Trophoblast cell (in vitro differentiated cells and primary cell): Measurements from ENCODE around the gene CAPN2.

ENCODE experiments used
- DNase-seq, 2 donors: peaks; one replicate each; pipeline ENCODE4 v3.0.0-alpha.2; 2016
- H2AFZ ChIP-seq: 2 replicates; pipeline ENCODE4 v1.6.1; 2013; ENCODE audit warnings: low read length, moderate library complexity, mild to moderate bottlenecking; ENCODE audit not compliant: insufficient read depth, poor library complexity
- H2AK5ac ChIP-seq: 2 replicates; pipeline ENCODE4 v1.6.1; 2013; ENCODE audit warnings: mild to moderate bottlenecking, low read length
- H2BK120ac ChIP-seq: 2 replicates; pipeline ENCODE4 v1.6.1; 2013; ENCODE audit warnings: low read length, mild to moderate bottlenecking, moderate library complexity; ENCODE audit not compliant: insufficient read depth, poor library complexity
- H2BK12ac ChIP-seq: 2 replicates; pipeline ENCODE4 v1.6.1; 2013; ENCODE audit warnings: mild to moderate bottlenecking, low read length, moderate library complexity
- H2BK5ac ChIP-seq: 2 replicates; pipeline ENCODE4 v1.6.1; 2013; ENCODE audit warnings: low read length, low read depth, moderate library complexity, mild to moderate bottlenecking; ENCODE audit not compliant: poor library complexity
- H3K14ac ChIP-seq: 2 replicates; pipeline ENCODE4 v1.6.1; 2013; ENCODE audit warnings: mild to moderate bottlenecking, low read length
- H3K18ac ChIP-seq: 2 replicates; pipeline ENCODE4 v1.6.1; 2013; ENCODE audit warnings: mild to moderate bottlenecking, low read length
- H3K23ac ChIP-seq: 2 replicates; pipeline ENCODE4 v1.6.1; 2013; ENCODE audit warnings: low read length
- H3K27ac ChIP-seq: 2 replicates; pipeline ENCODE4 v1.5.1; 2013; ENCODE audit warnings: low read depth, mild to moderate bottlenecking, inconsistent platforms, low read length, moderate library complexity
- H3K27me3 ChIP-seq: 2 replicates; pipeline ENCODE4 v1.6.1; 2013; ENCODE audit warnings: inconsistent platforms, mild to moderate bottlenecking, low read length, moderate library complexity; ENCODE audit not compliant: insufficient read depth
- H3K36me3 ChIP-seq, 2 experiments: 1 replicate in 1 of 2; 2 replicates in 1 of 2; pipeline ENCODE4 v1.6.1; 2013; ENCODE audit warnings: low read length in 2 of 2, mild to moderate bottlenecking in 2 of 2, moderate library complexity in 1 of 2; ENCODE audit not compliant: insufficient read depth in 2 of 2, control insufficient read depth in 1 of 2
- H3K4ac ChIP-seq: 2 replicates; pipeline ENCODE4 v1.6.1; 2013; ENCODE audit warnings: low read depth, mild to moderate bottlenecking, low read length, moderate library complexity
- H3K4me1 ChIP-seq, 2 experiments: 1 replicate in 1 of 2; 2 replicates in 1 of 2; pipeline ENCODE4 v1.6.1; 2013; ENCODE audit warnings: low read length in 2 of 2, mild to moderate bottlenecking in 2 of 2, moderate library complexity in 1 of 2; ENCODE audit not compliant: insufficient read depth in 2 of 2, control insufficient read depth in 1 of 2
- H3K4me2 ChIP-seq: 2 replicates; pipeline ENCODE4 v1.6.1; 2013; ENCODE audit warnings: inconsistent platforms, mild to moderate bottlenecking, low read length, moderate library complexity
- H3K4me3 ChIP-seq: 2 replicates; pipeline ENCODE4 v1.5.1; 2013; ENCODE audit warnings: mild to moderate bottlenecking, low read depth, low read length, inconsistent platforms
- H3K79me1 ChIP-seq: one replicate; pipeline ENCODE4 v1.6.1; 2013; ENCODE audit warnings: low read length
- H3K79me2 ChIP-seq: 2 replicates; pipeline ENCODE4 v1.6.1; 2013; ENCODE audit warnings: low read length, mild to moderate bottlenecking; ENCODE audit not compliant: control insufficient read depth, insufficient read depth, poor library complexity
- H3K9ac ChIP-seq: 2 replicates; pipeline ENCODE4 v1.6.1; 2013; ENCODE audit warnings: mild to moderate bottlenecking, low read length
- H3K9me3 ChIP-seq: 2 replicates; pipeline ENCODE4 v1.6.1; 2013; ENCODE audit warnings: low read depth, mild to moderate bottlenecking, control low read depth, inconsistent platforms, low read length; ENCODE audit not compliant: insufficient read depth
- H4K12ac ChIP-seq: 2 replicates; pipeline ENCODE4 v1.6.1; 2013; ENCODE audit warnings: low read depth, mild to moderate bottlenecking, low read length, moderate library complexity
- H4K8ac ChIP-seq: 2 replicates; pipeline ENCODE4 v1.6.1; 2013; ENCODE audit warnings: low read depth, mild to moderate bottlenecking, low read length, moderate library complexity
- H4K91ac ChIP-seq: one replicate; pipeline ENCODE4 v1.6.1; 2013; ENCODE audit warnings: low read depth, mild to moderate bottlenecking, low read length, moderate library complexity
- WGBS: extraction: QIAGEN DNeasy Blood & Tissue Kit; methylation state at CpG from one replicate; pipeline ENCODE4 v1.1.7; 2013; ENCODE audit warnings: missing lambda C conversion rate; ENCODE audit not compliant: insufficient read length, insufficient coverage; ENCODE audit errors: extremely low coverage; 5-methylcytosine and 5-hydroxymethylcytosine counted together

Gene CAPN2

GRCh38 chr1:223748773-223749733 lies 36.7 kb downstream of the CAPN2 start:
- peak; percentile 70 to 83 for DNase-seq
- H2AK5ac ChIP-seq: peak overlapping the region; percentile 17
- H3K23ac ChIP-seq: no peak overlapping the region
- H2AFZ ChIP-seq: peak overlapping the region; percentile 20
- peak overlapping the region; percentile 2 for H4K12ac ChIP-seq
- H3K36me3 ChIP-seq: peaks cover 72 to 83% of the 10 kb centered on the region in 2 experiments
- peak overlapping the region; percentile 81 for H3K14ac ChIP-seq
- H3K9ac ChIP-seq: no peak overlapping the region
- peak overlapping the region; percentile 51 for H3K4me2 ChIP-seq
- H2BK12ac ChIP-seq: peak overlapping the region; percentile 44
- no peak overlapping the region for H3K4me3 ChIP-seq
- WGBS: no CpG with 5 or more reads among the region's 61 CpGs
- peak overlapping the region; percentile 69 for H4K91ac ChIP-seq
- H3K79me1 ChIP-seq: peaks cover 7% of the 10 kb centered on the region
- peak overlapping the region; percentile 28 for H2BK5ac ChIP-seq
- peak overlapping the region; percentile 36 for H3K18ac ChIP-seq
- peak overlapping the region; percentile 50 for H3K27ac ChIP-seq
- H3K27me3 ChIP-seq: no peaks in the 10 kb centered on the region
- no peaks in the 10 kb centered on the region for H3K9me3 ChIP-seq
- peak overlapping the region; percentile 48 for H2BK120ac ChIP-seq
- no peak overlapping the region for H3K4ac ChIP-seq
- no peaks in the 10 kb centered on the region for H3K79me2 ChIP-seq
- H3K4me1 ChIP-seq: peaks cover 8 to 15% of the 10 kb centered on the region in 2 experiments
- H4K8ac ChIP-seq: peak overlapping the region; percentile 48

- H4K12ac ChIP-seq: no peak overlapping the region
- H3K4me3 ChIP-seq: no peak overlapping the region
- no peak overlapping the region for H3K4ac ChIP-seq
- no peak overlapping the region for H4K91ac ChIP-seq
- H3K4me1 ChIP-seq: peaks cover 8 to 15% of the 10 kb centered on the region in 2 experiments
- no peak overlapping the region for H3K9ac ChIP-seq
- DNase-seq: no peak
- no peak overlapping the region for H3K27ac ChIP-seq
- H3K23ac ChIP-seq: no peak overlapping the region
- no peak overlapping the region for H2BK12ac ChIP-seq
- H3K79me1 ChIP-seq: peaks cover 7% of the 10 kb centered on the region
- H2BK5ac ChIP-seq: no peak overlapping the region
- H3K14ac ChIP-seq: no peak overlapping the region
- peaks cover 73 to 85% of the 10 kb centered on the region in 2 experiments for H3K36me3 ChIP-seq
- no peak overlapping the region for H2AFZ ChIP-seq
- H3K9me3 ChIP-seq: no peaks in the 10 kb centered on the region
- H3K27me3 ChIP-seq: no peaks in the 10 kb centered on the region
- no peak overlapping the region for H2BK120ac ChIP-seq
- no peak overlapping the region for H4K8ac ChIP-seq
- H3K18ac ChIP-seq: no peak overlapping the region
- no peak overlapping the region for H3K4me2 ChIP-seq
- WGBS: no CpG with 5 or more reads among the region's 13 CpGs
- H3K79me2 ChIP-seq: no peaks in the 10 kb centered on the region
- no peak overlapping the region for H2AK5ac ChIP-seq
Measured at GRCh38 chr1:223750730-223751570, 38.6 kb downstream of the CAPN2 start.

GRCh38 chr1:223751696-223752095 lies 39.4 kb downstream of the CAPN2 start:
- DNase-seq: no peak
- Histone ChIP-seq H3K9me3 (no peaks in the 10 kb centered on the region), H4K12ac (no peak overlapping the region), H3K36me3 (peaks cover 75 to 89% of the 10 kb centered on the region in 2 experiments), H3K14ac (no peak overlapping the region), H3K23ac (no peak overlapping the region), H3K4ac (no peak overlapping the region), H3K9ac (no peak overlapping the region), H2AK5ac (no peak overlapping the region), H3K27ac (no peak overlapping the region), H2BK120ac (no peak overlapping the region), H3K4me1 (peaks cover 8 to 15% of the 10 kb centered on the region in 2 experiments), H3K79me1 (peaks cover 7% of the 10 kb centered on the region), H4K8ac (no peak overlapping the region), H2BK5ac (no peak overlapping the region), H3K27me3 (no peaks in the 10 kb centered on the region), H3K79me2 (no peaks in the 10 kb centered on the region), H3K4me2 (no peak overlapping the region), H3K18ac (no peak overlapping the region), H4K91ac (no peak overlapping the region), H2AFZ (no peak overlapping the region), H2BK12ac (no peak overlapping the region), H3K4me3 (no peak overlapping the region)
- WGBS: no CpG with 5 or more reads among the region's 4 CpGs

GRCh38 chr1:223752721-223753515 lies 40.6 kb downstream of the CAPN2 start:
- H4K8ac ChIP-seq: no peak overlapping the region
- H3K4me2 ChIP-seq: no peak overlapping the region
- H3K14ac ChIP-seq: no peak overlapping the region
- H3K9me3 ChIP-seq: no peaks in the 10 kb centered on the region
- H3K27me3 ChIP-seq: no peaks in the 10 kb centered on the region
- H4K91ac ChIP-seq: no peak overlapping the region
- H2AK5ac ChIP-seq: no peak overlapping the region
- peaks cover 79 to 89% of the 10 kb centered on the region in 2 experiments for H3K36me3 ChIP-seq
- H3K18ac ChIP-seq: no peak overlapping the region
- H2AFZ ChIP-seq: no peak overlapping the region
- H3K9ac ChIP-seq: no peak overlapping the region
- no peak overlapping the region for H2BK12ac ChIP-seq
- no peak for DNase-seq
- no peak overlapping the region for H2BK120ac ChIP-seq
- H3K4ac ChIP-seq: no peak overlapping the region
- no peaks in the 10 kb centered on the region for H3K79me2 ChIP-seq
- WGBS: no CpG with 5 or more reads among the region's 15 CpGs
- H3K4me3 ChIP-seq: no peak overlapping the region
- no peak overlapping the region for H4K12ac ChIP-seq
- H3K27ac ChIP-seq: no peak overlapping the region
- no peak overlapping the region for H2BK5ac ChIP-seq
- no peak overlapping the region for H3K23ac ChIP-seq
- peaks cover 7% of the 10 kb centered on the region for H3K79me1 ChIP-seq
- peaks cover 8 to 9% of the 10 kb centered on the region in 2 experiments for H3K4me1 ChIP-seq
